Stimulated activated CD4-positive, alpha-beta T cell treated with anti-CD3 and anti-CD28 coated beads, Interleukin-1b, Interleukin-23, amount 100 ng/mL, for 48 hours (primary cell): ENCODE results near the gene NDUFA9.

Experiments
- DNase-seq: peaks from one replicate; pipeline ENCODE4 v3.0.0-alpha.2; 2020

The NDUFA9 gene

GRCh38 chr12:4648501-4649357, at the start of gene NDUFA9, which contains the start of gene AKAP3:
NDUFA9 (plus strand) TSS chr12:4649114; CDS start chr12:4649127, 13 bp downstream.
AKAP3 (minus strand) TSS chr12:4649051; CDS start chr12:4638196, 10,855 bp downstream.
- peak; percentile 78 for DNase-seq

DNA sequence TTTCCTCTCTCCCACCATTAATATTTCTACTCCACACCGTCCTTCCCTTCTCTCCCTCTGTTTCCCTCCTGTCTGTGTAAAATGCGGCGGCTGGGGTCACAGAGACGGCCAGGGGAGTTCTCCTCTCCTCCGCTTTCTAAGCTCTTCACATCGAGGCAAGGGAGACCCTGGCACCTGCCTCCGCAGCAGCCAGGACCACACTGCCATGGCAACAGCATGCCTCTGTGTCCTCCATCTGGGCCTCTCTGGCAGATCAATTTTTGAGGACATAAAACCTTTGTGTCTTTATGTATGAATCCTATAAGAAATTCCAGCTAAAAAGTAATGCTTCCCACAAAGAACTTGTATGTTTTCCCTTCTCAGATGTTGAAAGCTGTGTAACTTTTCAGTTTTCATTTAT, 45.5 kb upstream of the NDUFA9 start:
- DNase-seq = no peak

DNA sequence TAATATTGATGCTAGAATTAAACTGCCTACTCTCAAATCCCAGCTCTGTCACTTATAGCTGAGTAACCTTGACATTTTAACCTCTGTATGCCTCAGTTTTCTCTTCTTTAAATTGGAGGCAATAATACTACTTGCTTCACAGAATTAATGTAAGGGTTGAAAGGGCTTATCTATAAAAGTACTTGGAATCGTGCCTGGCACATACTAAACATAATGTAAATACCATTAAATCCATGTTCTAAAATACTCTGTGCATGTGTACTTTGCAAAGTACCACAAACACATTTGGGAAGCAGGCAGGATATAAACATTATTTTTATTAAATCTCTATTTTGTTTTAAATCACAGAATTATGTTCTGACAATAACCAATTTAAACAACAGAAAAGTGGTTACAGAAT, 45.0 kb upstream of the NDUFA9 start:
- DNase-seq = no peak

DNA sequence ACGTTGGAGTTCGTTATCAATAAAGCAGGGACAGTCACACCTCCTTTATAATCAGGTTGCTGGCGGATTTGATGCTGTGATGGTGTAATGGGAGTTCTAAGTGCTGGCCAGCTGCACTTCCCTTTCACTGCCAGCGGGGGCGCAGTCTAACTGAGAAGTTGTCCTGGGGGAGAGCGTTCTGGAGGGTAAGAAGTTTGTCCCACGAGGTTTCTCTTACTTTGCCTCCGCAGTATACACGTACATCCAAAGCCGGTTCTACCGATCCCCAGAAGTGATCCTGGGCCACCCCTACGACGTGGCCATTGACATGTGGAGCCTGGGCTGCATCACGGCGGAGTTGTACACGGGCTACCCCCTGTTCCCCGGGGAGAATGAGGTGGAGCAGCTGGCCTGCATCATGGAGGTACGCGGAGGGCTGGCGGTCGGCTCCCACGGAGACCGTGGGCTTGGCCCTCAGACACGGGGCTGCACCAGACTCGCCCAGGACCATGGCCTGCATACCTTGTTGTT, 44.2 kb upstream of the NDUFA9 start:
- DNase-seq = peak; percentile 84

DNA sequence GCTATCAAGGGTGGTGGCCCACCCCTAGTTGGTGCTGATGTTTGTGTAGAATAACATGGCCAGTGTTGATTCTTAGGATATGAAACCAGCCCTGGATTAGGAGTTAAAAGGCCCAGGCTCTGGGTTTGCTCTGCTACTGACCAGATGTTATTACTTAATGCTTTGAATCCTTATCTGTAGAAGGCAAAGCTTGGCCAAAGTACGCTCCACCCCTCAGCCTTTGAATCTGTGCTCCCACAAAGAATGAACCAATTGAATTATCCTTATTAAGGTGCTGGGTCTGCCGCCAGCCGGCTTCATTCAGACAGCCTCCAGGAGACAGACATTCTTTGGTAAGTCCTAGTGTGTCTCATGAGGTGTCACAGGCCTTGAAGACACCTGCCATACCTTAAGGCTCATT, 41.9 kb upstream of the NDUFA9 start:
- DNase-seq = no peak

DNA sequence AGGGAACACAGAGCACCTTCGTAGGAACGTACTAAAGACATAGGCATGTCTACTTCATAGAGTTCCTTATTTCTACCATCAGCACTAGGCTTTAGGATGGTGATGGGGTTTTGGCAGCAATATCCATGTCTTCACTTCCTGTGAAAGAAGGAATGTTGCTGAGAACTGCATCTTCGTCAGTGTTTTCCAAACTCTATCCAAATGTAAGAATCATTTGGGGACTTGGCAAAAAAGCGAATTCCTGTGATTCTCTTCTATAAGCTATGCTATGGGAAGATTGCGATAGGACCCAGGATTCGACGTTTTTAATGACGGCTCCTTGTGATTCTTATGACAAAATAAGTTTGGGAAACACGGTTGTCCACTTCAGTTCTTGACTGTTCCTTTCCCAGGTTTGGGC, 39.8 kb upstream of the NDUFA9 start:
- DNase-seq = no peak

DNA sequence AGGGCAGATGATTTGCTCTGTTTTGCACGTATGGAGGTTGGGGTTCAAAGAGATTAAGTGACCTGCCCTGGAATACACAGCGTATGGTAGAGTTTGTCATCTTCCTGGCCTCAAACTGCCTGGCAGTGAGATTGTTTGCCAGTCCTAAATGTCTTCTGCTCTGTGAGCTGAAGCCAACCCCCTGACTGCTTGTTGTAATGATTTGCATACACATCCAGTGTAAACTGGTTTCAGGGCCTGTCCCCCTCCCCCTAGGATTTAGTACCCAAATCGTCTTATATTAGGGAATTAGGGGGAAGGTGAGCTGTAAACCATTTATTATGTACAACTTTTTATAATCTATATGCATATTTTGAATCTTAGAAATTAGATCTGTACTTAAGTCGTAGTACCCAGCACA, 38.4 kb upstream of the NDUFA9 start:
- DNase-seq = no peak

GRCh38 chr12:4615667-4616066, 33.2 kb upstream of the NDUFA9 start:
- no peak for DNase-seq

DNA sequence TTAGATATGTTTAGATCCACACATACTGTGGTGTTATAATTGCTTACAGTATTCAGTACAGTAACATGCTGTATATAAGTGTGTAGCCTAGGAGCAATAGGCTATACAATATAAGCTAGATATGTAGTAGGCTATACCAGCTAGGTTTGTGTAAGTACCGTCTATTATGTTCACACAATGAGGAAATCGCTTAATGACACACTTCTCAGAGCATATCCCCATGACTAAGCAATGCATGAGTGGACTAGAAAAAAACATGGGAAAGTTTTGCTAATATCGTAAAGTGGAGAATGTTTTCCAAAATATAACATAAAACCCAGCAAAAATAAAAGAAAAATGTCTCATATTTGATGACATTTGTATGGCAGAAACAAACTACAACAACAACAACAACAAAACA, 27.4 kb upstream of the NDUFA9 start:
- DNase-seq = no peak

- DNase-seq = no peak
These were observed 22.4 kb upstream of the NDUFA9 start for GRCh38 chr12:4626543-4626942.

- DNase-seq = no peak
These were observed 20.5 kb upstream of the NDUFA9 start for GRCh38 chr12:4628406-4628805.

DNA sequence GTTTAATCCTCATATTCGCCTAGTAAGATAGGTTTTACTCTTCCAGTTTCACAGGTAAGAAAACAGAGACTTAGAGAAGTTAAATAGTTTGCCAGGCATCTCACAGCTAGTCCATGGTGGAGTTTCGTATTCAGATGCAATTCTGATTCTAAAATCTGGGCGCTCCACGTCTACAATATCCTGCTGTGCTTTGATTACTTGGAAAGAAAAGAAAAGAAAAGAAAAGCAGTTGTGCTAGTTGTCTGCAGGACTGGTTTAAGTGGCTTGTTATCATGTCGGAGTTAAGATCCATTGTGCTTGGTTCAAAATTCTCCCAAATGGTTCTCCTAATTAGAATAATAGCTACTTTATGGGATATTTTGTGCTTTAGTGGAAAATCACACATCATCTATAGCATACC, 18.7 kb upstream of the NDUFA9 start:
- no peak for DNase-seq

DNA sequence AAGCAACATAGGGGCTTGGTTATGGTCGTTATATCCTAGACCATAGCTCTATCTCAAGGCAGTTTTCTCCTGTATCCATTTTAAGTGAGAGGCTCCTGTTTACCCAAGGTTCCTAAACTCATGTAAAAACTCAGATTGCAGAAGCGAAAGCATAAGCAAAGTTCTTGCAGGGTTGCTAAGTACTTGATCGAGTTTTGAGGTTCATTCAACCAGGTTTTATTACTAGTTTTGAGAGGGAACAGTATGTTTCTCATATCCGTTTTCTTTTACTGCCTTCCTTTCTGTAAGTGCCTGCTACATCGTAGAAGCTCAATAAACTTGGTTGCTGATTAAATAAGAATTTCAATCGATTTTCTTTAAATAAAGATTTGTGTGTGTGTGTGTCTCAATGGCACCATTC, 5.2 kb upstream of the NDUFA9 start:
- DNase-seq = no peak

DNA sequence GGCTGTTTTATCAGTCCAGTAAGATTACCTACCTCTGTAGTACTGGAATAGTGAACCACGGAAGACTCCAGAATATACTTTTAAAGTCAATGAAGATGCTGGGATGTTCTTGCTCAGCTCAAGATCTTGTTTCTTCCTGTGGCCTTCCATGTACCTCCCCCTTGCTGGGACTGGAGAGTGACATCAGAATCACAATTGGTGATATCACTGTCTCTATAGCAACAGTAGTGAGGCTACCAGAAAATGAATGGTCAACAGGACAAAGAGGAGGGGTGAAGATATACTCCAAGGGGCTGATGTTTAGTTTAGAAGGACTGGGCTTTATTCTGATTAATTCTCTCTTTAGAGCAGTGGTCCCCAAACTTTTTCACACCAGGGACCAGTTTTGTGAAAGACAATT, 3.9 kb upstream of the NDUFA9 start:
- DNase-seq = no peak

- no peak for DNase-seq
These were observed 812 bp upstream of the NDUFA9 start for GRCh38 chr12:4648104-4648500.

DNA sequence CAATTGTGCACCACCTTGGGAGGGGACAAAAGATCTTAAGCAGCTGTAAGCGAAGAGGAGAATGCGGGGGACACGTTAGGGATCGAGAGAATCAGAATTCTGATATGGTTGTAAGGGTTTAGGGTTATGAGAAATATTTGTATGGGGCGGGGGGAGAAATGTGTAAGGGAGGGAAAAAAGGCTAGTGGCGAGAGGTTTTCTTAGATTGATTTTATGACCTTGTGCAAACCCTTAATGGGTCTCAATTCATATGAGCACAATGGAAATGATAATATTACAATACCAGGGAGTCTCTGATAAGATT, 396 bp downstream of the NDUFA9 start:
- no peak for DNase-seq

DNA sequence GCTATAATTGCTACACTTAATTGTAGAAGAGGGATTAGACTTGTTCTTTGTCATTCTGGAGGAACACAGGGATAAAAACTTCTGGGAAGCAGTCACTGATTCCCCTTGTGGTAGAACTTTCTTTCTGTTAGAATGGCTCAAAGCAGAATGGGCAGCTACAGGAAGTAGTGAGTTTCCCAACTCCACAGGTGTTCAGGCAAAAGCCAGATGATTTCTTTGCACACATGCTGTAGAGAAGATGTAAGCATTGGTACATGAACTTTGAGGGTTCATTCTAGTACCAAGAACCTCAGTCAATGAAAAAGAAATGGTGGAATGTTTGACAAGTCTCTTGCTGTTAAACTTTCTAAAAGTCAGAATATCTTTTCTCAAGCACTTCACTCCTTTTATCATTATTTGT, 4.3 kb downstream of the NDUFA9 start:
- DNase-seq = no peak

DNA sequence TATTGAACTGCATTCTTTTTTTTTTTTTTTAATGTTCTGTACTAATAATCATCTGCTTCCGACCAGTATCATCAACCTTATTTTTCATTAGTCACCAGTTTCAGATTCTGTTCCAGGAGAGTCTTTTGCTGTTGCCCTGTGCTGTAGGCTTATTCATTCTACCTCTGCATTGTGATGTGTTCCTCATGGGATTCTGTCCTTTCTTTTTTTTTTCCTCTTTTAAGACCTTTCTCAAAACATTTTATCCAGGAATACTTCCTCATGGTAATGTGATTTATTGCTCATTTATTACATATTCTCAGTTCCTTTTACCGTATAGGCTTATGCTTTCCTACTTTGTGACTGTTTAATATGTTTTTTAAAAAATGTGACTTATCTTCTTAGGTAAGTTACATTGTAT, 4.8 kb downstream of the NDUFA9 start:
- no peak for DNase-seq

GRCh38 chr12:4663971-4664505, 15.1 kb downstream of the NDUFA9 start:
- DNase-seq = no peak

GRCh38 chr12:4665236-4665635, 16.3 kb downstream of the NDUFA9 start:
- DNase-seq = no peak

DNA sequence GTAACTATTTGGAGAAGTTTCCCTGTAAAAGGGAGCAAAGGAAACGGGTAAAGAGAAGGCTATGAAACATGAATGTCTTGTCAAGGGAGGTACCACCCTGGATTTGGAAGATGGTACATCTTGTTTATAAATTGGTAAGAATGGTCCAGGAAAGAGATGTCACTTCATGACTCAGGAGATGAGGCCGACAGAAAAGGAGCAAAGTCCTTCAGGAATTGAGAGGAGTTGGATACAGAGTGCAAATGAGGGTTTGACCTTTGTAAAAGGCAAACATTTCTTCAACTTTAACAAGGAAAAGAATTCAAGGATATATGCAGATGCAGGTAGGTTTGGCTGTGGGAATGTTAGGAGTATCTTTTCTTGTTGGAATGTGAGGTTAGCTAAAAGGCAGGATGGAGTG, 30.8 kb downstream of the NDUFA9 start:
- no peak for DNase-seq

- DNase-seq = no peak
These were observed 32.8 kb downstream of the NDUFA9 start for GRCh38 chr12:4681732-4682131.

- no peak for DNase-seq
These were observed 36.4 kb downstream of the NDUFA9 start for GRCh38 chr12:4685317-4685716.

GRCh38 chr12:4690760-4691159, 41.8 kb downstream of the NDUFA9 start:
- DNase-seq = no peak
